Activated CD4-positive, alpha-beta T cell treated with anti-CD3 and anti-CD28 coated beads, Interleukin-2, amount 10 ng/mL, durations not matched to agents 7 days and 5 days (primary cell): ENCODE data around the gene FAM170B. TPM values are rescaled to one million over a fixed set of nuclear protein-coding genes. Genes with fewer than 3 reads are reported as not detected.

Source experiments
- CTCF ChIA-PET: fragments of 350-600 bp; sonication (Branson Sonifier 250); formaldehyde crosslinking; loops from one replicate; lab custom pipeline; 2021; ENCODE audit warnings: antibody characterized with exemption; lab: Charles Lee
- POLR2A ChIA-PET: fragments of 350-600 bp; sonication (Branson Sonifier 250); formaldehyde crosslinking; loops from one replicate; lab custom pipeline; 2021; ENCODE audit warnings: antibody characterized with exemption; lab: Charles Lee
- DNase-seq: peaks from one replicate; pipeline ENCODE4 v3.0.0-alpha.2; 2020
- H3K27ac Mint-ChIP-seq: one replicate; pipeline ENCODE4 v1.8.0; 2021; ENCODE audit warnings: mild to moderate bottlenecking, moderate library complexity, mixed read lengths
- H3K27me3 Mint-ChIP-seq: one replicate; pipeline ENCODE4 v1.8.0; 2021; ENCODE audit warnings: mixed read lengths
- H3K36me3 Mint-ChIP-seq: one replicate; pipeline ENCODE4 v1.8.0; 2021; ENCODE audit warnings: low read depth, mixed read lengths
- H3K4me1 Mint-ChIP-seq: one replicate; pipeline ENCODE4 v1.8.0; 2021; ENCODE audit warnings: mixed read lengths
- H3K4me3 Mint-ChIP-seq: one replicate; pipeline ENCODE4 v1.8.0; 2021; ENCODE audit warnings: mild to moderate bottlenecking, moderate library complexity, mixed read lengths
- H3K9me3 Mint-ChIP-seq: one replicate; pipeline ENCODE4 v1.8.0; 2021; ENCODE audit warnings: mixed read lengths
- total RNA-seq, 2 experiments: library from RNA; stranded (reverse); gene quantifications; one replicate each; pipeline ENCODE4 v1.2.3, GENCODE V29; 2021

FAM170B gene
- total RNA-seq, 2 experiments from 2014 or later, result not detected

DNA sequence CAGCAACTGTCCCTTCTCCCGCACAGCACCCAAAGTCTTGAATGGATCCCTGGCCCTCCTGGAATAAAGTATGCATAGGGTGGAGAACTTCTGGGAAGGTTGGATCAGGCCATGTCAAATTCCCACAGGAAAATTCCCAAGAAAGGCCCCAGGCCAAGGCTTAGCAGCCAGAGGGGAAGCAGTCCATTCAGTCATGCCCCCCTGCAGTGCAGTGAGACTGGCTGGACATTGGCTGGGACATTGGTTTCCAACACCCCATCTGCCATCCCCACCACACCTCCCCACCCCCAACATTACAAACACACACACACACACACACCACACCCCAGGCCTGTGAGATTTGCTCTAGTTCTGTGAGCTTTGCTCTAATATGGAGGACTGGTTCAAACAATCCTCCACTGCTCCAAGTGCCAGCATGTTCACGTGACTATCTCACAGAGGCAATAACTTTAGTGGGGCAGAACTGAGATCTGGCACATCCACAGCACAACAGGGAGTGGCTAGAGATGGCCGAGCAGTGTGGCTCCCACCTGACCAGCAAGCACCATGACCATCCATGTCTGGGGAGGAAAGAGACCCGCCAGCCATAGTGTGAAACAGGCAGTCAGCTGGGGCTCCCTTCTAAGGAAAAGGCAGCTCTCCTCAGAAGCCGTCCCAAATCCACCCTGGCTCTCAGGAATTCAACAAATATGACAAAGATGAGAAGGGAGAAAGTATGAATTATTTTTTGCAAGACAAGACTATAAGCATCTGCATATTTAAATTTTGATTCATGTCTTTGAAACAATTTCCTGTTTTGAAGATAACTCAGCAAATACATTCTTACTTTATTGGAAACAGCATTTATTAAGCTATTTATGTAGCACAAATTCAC lies 6.7 kb upstream of the FAM170B start:
- ChIA-PET POLR2A (no interaction called here), CTCF (no interaction called here)
- no peaks in the 10 kb centered on the region for H3K9me3 Mint-ChIP-seq
- H3K27me3 Mint-ChIP-seq, result peaks cover 12% of the 10 kb centered on the region
- no peaks in the 10 kb centered on the region for H3K4me1 Mint-ChIP-seq
- no peak overlapping the region for H3K4me3 Mint-ChIP-seq
- H3K27ac Mint-ChIP-seq, result no peak overlapping the region
- H3K36me3 Mint-ChIP-seq, result no peaks in the 10 kb centered on the region
- DNase-seq, result no peak

DNA sequence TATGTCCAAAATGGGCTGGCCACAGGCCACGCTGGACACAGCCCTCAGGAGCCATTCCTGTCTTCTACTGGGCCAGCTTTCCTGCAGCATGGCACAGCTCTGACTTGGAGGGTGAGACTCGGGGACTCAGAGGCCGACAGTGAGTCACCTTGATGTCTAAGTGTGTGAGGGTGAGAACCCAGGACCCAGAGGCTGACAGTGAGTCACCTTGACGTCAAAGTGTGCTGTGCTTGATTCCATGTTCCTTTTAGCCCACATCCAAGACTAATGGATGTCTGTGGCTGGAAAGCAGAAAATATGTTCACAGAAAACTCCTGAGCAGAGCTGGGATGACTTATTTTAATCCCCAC lies 6.0 kb upstream of the FAM170B start:
- POLR2A ChIA-PET, result no interaction called here
- Mint-ChIP-seq H3K4me3 (no peak overlapping the region), H3K36me3 (no peaks in the 10 kb centered on the region), H3K27ac (no peak overlapping the region), H3K27me3 (peaks cover 13% of the 10 kb centered on the region), H3K9me3 (no peaks in the 10 kb centered on the region), H3K4me1 (no peaks in the 10 kb centered on the region)
- CTCF ChIA-PET, result no interaction called here
- DNase-seq, result no peak

DNA sequence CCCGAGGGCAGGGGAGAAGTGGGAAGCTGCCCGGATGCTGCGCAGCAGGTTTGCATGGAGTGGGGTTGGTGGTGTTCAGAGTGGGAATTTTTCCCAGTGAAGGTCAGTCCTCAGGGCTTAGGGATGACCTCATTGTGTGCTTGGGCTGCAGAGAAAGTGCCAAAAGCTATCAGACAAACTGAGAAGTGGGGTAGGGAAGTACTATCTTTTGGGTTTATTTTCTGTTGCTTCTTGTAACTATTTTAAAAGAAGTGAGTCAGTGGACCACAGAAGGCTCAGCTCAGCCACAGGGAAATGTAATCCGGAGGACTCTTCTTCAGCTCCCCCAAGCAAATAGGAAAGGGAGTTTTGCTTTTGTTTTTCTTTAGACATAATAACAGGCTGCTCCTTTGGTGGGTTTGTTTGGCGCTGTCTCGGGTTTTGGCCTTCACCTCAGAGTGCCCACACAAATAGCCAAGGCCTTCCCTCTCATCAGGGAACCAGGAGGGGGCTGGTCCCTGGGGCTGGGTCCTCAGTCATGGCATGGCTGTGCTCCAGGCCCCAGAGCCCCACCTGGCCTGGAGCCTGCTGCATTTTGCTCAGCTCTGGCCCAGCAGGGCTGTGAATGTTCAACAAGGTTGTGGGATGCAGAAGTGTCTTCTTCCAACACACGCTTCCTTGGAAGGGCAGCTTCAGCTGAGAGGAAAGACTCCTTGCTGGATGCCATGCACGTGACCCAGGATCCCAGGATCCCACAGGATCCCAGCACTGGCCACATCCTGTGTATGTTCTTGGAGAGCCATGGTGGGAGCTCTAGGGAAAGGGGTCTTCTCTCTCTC lies 5.4 kb upstream of the FAM170B start:
- Mint-ChIP-seq H3K9me3 (no peaks in the 10 kb centered on the region), H3K4me1 (no peaks in the 10 kb centered on the region), H3K4me3 (no peak overlapping the region), H3K27me3 (peaks cover 13% of the 10 kb centered on the region), H3K36me3 (no peaks in the 10 kb centered on the region), H3K27ac (no peak overlapping the region)
- DNase-seq, result no peak
- ChIA-PET POLR2A (no interaction called here), CTCF (interaction anchor here (0.6 kb wide), 1 partner anchor 521 kb away, joined by 3 read pairs; no protein-coding TSS in a partner anchor)

DNA sequence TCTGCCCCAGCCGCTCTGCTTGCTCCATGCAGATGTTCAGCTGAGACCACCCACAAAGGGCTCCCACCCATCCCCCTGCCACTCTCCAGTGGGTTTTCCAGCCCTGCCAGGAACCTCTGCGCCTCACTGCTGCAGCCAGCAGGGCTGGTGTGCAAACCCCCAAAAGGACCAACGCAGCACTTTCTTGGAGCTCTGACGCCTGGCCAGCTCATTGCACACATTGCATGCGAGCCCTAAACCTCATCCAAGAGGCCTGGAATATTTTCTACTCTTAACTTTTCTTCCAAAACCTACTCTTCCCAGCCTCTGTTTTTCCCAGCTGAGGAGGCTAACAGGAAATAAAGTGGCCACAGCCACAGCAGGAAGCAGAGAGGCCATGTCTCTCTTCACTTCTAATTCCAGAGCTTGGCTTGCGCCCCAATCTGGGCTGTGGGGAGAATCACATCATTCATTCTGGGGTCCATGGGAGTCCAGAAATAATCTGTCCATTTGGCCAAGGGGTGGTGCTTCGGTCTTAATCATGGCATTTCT lies 4.6 kb upstream of the FAM170B start:
- CTCF ChIA-PET, result interaction anchor here (0.6 kb wide), 1 partner anchor 522 kb away, joined by 3 read pairs; no protein-coding TSS in a partner anchor
- no peak overlapping the region for H3K27ac Mint-ChIP-seq
- no peak for DNase-seq
- no peaks in the 10 kb centered on the region for H3K36me3 Mint-ChIP-seq
- no peaks in the 10 kb centered on the region for H3K9me3 Mint-ChIP-seq
- H3K4me3 Mint-ChIP-seq, result no peak overlapping the region
- no peaks in the 10 kb centered on the region for H3K4me1 Mint-ChIP-seq
- peaks cover 17% of the 10 kb centered on the region for H3K27me3 Mint-ChIP-seq
- POLR2A ChIA-PET, result no interaction called here

DNA sequence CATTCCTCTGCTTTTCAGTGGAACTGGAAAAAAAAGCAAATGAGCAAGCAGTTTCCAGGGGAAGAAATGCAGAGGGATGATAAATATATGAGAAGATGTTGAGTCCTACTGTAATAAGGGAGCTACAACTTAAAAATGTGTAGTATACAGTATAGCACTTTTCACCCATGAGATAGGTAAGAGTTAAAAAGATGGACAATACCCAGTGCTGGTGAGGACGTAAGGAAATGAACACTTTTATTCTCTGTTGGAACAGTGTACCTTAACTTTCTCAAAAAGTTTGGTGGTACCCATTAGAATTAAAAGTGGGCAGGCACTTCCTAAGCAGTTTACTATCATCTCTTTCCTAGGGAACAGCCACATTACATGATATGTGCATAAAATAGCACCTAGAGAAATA lies 2.7 kb upstream of the FAM170B start:
- CTCF ChIA-PET, result no interaction called here
- no peak for DNase-seq
- Mint-ChIP-seq H3K27ac (no peak overlapping the region), H3K4me1 (no peaks in the 10 kb centered on the region), H3K9me3 (no peaks in the 10 kb centered on the region), H3K4me3 (no peak overlapping the region), H3K36me3 (no peaks in the 10 kb centered on the region), H3K27me3 (peaks cover 17% of the 10 kb centered on the region)
- POLR2A ChIA-PET, result no interaction called here

DNA sequence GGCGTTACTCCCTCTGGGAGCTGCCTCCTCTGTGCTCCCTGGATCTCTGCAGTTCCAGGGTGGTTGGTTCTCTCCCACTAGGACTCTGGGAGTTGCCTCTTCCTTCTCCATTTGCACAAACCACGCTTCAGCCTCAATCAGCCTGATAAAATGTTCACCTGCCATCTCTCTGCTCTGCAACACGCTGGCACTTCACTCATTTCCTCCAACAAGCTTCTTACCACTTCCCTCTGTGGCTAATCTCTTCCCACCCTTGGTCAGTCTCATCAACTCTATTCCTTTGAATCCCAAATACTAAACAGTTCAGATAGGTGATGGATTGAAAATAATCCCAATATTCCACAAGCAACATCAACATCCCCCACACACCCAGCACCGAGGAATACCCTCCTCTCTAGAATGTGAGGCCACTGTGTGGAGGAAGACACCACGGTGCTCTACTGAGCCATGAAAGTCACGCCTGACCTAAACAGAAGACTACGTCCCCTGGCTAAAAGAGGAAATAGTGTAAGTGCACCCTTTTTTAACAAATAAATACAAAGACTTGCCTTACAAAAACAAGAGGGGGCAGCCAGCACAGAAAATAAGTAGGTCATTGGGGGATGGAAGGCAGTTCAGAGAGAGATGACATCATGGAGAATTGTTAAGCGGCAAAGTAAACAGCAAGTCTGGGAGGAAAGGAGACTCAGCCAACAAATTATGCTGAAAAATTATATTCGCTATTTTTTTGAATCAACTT lies 1.9 kb upstream of the FAM170B start:
- H3K36me3 Mint-ChIP-seq, result no peaks in the 10 kb centered on the region
- H3K4me1 Mint-ChIP-seq, result no peaks in the 10 kb centered on the region
- no peaks in the 10 kb centered on the region for H3K9me3 Mint-ChIP-seq
- ChIA-PET POLR2A (no interaction called here), CTCF (no interaction called here)
- H3K27ac Mint-ChIP-seq, result no peak overlapping the region
- H3K4me3 Mint-ChIP-seq, result no peak overlapping the region
- peaks cover 17% of the 10 kb centered on the region for H3K27me3 Mint-ChIP-seq
- DNase-seq, result no peak

DNA sequence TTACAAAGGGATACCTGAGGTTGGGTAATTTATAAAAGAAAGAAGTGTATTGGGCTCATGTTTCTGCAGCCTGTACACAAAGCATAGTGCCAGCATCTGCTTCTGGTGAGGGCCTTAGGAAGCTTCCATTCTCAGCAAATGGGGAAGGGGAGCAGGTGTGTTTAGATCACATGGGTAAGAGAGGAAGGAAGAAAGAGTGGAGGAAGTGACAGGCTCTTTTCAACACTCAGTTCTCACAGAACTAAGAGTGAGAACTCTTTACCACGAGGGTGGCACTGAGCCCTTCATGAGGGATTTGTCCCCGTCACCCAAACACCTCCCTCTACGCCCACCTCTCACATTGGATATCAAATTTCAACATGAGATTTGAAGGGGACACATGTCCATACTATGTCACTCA lies 506 bp upstream of the FAM170B start:
- Mint-ChIP-seq H3K4me1 (no peaks in the 10 kb centered on the region), H3K27me3 (peaks cover 17% of the 10 kb centered on the region), H3K36me3 (no peaks in the 10 kb centered on the region), H3K4me3 (no peak overlapping the region), H3K27ac (no peak overlapping the region), H3K9me3 (no peaks in the 10 kb centered on the region)
- DNase-seq, result no peak
- ChIA-PET CTCF (no interaction called here), POLR2A (no interaction called here)

DNA sequence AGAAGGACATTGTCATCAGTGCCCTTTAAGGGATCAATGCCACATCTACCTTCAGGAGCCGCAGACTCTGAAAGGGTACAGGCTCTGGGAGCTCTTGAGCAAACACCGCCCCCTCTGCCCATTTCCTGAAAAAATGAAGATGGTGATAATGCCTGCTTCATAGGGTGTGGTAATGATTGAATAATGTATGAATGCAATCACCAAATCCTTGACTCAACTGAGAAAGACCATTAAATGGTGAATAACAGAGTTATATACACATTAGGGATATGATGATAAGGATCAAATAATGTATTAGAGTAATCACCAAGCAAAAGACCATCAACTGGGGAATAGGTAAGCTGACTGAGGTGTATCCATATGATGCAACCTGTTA lies 1.5 kb downstream of the FAM170B start:
- no peaks in the 10 kb centered on the region for H3K36me3 Mint-ChIP-seq
- H3K27ac Mint-ChIP-seq, result no peak overlapping the region
- POLR2A ChIA-PET, result no interaction called here
- DNase-seq, result no peak
- H3K4me3 Mint-ChIP-seq, result no peak overlapping the region
- H3K4me1 Mint-ChIP-seq, result no peaks in the 10 kb centered on the region
- H3K9me3 Mint-ChIP-seq, result no peaks in the 10 kb centered on the region
- CTCF ChIA-PET, result no interaction called here
- peaks cover 15% of the 10 kb centered on the region for H3K27me3 Mint-ChIP-seq

DNA sequence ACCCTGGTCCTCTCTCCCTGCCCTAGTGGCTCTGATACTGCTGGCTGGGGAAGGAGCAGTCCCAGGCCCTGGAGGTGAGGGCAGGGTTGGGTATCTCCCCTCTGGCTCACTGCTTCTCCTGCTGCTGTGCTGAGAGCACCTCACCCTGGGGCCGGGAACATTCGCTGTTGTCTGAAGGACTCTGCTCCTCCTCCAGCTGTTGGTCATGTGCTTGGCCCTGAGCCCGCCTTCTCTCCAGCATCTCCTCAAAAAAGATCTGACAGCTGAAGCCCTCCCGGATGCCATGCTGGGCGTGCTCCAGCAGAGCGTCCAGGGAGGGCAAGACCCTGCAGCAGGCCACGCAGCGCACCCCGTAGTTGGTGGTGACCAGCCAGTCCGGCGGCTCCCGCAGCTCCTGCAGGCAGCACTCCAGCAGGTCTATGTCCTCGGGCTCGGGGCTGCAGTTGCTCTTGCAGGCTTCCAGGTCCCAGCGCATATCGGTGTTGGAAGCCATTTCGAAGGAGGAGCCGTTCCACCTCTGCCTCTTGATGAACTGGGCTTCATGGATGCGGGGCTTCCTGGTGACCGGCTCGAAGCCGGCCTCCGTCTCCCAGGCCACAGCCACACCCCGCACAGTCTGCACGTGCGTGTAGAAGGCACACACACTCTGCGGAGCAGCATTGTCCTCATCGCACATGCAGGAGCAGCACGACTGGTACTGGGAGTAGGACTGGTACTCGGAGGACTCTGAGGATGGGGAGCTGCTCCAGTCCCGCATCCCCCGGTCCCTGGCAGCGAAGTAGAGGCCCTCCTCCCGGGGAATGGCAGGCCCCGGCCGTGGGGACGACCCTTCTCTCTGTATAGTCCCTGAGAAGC lies 2.1 kb downstream of the FAM170B start:
- Mint-ChIP-seq H3K4me1 (no peaks in the 10 kb centered on the region), H3K27ac (no peak overlapping the region), H3K36me3 (no peaks in the 10 kb centered on the region), H3K9me3 (no peaks in the 10 kb centered on the region), H3K27me3 (peaks cover 10% of the 10 kb centered on the region), H3K4me3 (no peak overlapping the region)
- DNase-seq, result no peak
- ChIA-PET POLR2A (no interaction called here), CTCF (no interaction called here)

DNA sequence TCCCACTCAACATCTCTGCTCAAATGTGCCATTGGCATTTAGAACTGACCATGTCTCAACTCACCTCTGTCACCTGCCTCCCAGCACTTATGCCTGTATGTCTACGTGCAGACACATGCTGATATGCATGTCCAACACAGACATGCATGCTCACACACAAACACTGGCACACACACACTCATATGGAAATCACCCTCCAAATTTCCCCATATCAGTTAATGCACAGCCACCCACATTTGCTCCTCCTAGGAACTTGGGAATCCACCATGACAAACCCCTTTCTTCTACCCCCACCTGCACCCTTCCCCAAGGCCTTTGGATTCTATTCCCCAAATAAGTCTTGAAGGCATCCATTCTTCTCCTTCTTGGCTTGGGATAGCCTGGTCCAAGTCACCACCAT lies 4.4 kb downstream of the FAM170B start:
- Mint-ChIP-seq H3K4me1 (no peaks in the 10 kb centered on the region), H3K27ac (no peak overlapping the region), H3K27me3 (peaks cover 8% of the 10 kb centered on the region), H3K9me3 (no peaks in the 10 kb centered on the region), H3K36me3 (no peaks in the 10 kb centered on the region), H3K4me3 (no peak overlapping the region)
- ChIA-PET CTCF (no interaction called here), POLR2A (no interaction called here)
- DNase-seq, result no peak

DNA sequence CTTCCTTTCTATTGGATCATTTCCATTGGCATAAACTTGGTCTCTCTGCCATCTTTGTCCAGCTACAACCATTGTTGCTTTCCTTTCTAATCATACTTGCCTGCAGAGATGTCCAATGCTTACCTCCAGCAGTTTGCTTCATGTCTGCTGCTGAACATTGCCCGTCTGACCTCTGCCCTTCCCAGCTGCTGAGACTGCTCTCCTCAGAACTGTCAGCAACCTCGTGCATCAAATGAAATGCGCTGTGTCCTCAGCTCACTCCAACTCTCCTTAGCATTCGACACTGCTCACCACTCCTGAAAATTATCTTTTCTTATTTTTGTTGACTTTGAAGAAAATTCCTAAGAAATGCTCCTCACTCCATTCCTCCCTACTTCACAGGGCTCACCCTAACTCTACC lies 5.0 kb downstream of the FAM170B start:
- Mint-ChIP-seq H3K4me3 (no peak overlapping the region), H3K27ac (no peak overlapping the region), H3K9me3 (no peaks in the 10 kb centered on the region), H3K27me3 (peaks cover 6% of the 10 kb centered on the region), H3K36me3 (no peaks in the 10 kb centered on the region), H3K4me1 (no peaks in the 10 kb centered on the region)
- ChIA-PET POLR2A (no interaction called here), CTCF (no interaction called here)
- no peak for DNase-seq
